Activated T-helper 9 cell treated with anti-CD3 and anti-CD28 coated beads, Interleukin-2, amount 50 U/mL, for 16 hours (primary cell): ENCODE measurements around the gene BACH1.
"Not testable (repeated sequence)": the region's sequence is repeated elsewhere in the genome, so short reads cannot be mapped to it uniquely, and the experiment has no call there.

Experiments used
- DNase-seq: peaks from one replicate; pipeline ENCODE4 v3.0.0-alpha.2; 2020; ENCODE audit warnings: low read depth

The BACH1 gene

DNA sequence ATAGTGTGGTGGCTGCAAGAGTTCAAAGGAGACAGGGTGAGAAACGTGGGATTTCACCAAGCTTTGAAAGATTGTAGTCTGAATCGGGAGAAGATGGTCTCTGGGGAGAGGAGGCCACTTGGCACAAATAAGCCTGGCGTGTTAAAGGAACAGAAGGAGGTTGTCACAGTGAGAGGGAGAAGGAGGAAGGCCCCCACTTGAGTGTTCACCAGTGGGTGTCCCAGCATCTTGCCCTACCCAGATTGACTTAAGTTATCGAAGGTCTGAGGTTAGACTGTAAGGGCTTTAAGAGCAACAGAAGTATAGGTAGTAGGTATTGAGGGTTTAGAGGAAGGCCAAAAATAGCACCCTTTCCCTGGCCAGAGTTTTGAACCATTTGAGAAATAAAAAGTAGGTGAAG is 48.0 kb downstream of the BACH1 start:
- DNase-seq, result no peak

DNA sequence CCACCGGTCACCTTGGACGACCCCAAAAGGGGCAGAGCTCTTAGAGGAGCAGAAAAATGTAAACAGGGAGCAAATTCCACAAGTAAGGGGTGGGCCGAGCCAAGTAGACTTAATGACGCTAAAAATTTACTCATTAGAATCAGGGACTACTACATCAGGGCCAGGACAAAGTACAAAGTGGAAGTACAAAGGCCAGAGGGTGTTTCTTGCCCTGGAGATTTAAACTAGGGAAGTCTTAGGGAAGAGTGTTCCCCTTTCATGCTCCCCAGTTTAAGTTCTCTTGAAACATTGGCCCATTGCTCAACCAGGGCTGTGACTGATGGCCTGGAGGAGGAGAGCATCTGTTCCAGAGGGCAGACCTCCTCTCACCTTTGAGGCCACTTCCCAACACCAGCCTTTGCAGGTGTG is 48.6 kb downstream of the BACH1 start:
- DNase-seq, result no peak

DNA sequence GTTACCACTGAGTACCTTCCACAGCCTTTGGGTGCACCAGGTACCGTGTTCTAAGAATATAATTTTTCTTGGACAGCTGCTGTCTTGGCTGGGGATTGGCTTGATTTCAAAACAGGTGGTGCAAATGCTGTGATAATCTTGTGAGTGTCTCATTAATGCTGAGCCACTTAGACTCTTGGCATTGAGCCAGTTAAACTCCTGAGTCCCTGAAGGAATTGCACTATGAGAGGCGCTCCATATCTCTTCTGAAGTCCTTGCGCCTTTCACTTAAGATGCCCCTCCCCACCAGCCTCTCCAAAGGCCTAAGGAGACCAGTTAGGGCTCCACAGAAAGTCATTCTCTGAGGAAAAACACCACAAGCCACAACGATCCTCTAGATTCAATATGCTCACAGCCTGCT is 51.0 kb downstream of the BACH1 start:
- DNase-seq, result no peak

GRCh38 chr21:29350246-29350779 is 51.6 kb downstream of the BACH1 start:
- no peak for DNase-seq

- no peak for DNase-seq
Measured at GRCh38 chr21:29351691-29352090, 53.0 kb downstream of the BACH1 start.

GRCh38 chr21:29355043-29355710 is 56.5 kb downstream of the BACH1 start:
- not testable (repeated sequence) for DNase-seq

GRCh38 chr21:29356291-29356690 is 57.6 kb downstream of the BACH1 start:
- DNase-seq, result not testable (repeated sequence)

GRCh38 chr21:29356810-29357209 is 58.1 kb downstream of the BACH1 start:
- DNase-seq, result not testable (repeated sequence)

DNA sequence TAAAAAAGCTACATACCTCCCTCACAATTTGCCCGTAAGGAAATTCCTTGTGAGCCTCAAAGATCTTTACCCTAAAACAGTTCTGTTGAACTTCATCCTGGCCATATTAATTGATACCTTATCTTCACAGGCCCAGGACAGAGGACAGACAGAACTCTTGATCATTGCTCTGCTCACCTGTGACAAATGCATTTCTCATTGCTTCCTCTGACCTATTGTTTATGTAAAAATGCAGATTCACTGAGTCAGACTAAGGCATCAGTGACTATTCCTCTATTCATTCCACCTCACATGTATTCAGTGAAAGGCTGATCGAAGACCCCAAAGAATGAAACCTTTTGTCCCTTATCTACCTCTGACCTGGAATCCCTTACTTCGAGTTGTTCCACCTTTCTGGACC is 61.0 kb downstream of the BACH1 start:
- DNase-seq, result no peak

DNA sequence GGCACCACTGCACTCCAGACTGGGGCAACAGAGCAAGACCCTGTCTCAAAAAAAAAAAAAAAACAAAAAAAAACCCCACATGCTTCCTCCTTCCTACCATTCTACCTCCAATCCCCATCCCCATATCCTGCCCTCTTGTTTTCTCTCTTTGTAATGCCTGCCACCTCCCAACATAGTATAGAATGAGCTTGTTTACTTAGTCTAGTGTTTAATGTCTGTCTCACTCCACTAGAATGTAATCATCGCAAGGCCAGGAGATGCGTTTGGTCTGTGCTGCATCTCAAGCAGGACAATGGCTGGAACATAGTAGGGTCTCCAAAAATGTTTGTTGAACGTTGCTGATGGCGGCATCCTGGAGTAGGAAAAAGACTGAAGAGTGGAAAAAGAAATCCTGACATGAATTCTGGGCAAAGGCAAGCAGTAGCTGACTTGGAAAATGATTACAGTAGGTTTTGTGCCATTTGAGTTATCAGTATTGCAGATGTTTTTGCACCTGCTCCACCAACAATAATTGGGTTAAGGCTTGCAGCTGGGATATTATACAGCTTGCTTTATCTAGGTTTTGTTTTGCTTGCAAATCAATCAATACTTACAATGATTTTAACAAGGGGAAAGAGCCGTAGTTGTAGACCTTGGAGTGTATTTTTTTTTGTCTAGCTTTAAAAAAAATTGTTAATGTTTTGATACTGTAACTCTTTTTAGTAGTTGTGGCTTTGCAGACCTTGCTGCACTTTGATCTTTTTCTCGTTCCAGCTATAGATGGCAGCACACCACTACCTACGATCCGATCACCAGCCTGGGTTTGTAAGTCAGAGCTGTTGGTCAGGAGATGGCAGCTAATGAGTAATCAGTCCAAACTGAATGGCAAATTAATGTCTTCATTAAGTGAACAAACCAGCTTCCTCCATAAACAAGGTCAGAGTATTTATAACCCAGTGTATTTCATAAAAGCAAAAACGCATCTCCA is 62.4 kb downstream of the BACH1 start:
- no peak for DNase-seq

DNA sequence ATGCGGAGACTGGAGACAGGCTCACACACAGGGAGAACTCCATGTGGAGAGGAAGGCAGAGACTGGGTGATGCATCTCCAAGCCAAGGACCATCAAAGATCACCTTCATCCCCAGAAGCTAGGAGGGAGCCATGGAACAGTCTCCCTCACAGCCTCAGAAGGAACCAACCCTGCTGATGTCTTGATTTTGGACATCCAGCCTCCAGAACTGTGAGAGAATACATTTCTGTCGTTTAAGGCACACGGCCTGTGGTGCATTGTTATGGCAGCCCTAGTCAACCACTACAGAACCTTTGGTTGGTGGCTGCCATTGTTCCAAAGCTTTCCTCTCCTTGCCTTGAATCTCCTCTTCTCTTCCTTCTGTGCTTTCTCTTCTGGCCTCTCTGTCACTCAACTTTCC is 64.0 kb downstream of the BACH1 start:
- no peak for DNase-seq

DNA sequence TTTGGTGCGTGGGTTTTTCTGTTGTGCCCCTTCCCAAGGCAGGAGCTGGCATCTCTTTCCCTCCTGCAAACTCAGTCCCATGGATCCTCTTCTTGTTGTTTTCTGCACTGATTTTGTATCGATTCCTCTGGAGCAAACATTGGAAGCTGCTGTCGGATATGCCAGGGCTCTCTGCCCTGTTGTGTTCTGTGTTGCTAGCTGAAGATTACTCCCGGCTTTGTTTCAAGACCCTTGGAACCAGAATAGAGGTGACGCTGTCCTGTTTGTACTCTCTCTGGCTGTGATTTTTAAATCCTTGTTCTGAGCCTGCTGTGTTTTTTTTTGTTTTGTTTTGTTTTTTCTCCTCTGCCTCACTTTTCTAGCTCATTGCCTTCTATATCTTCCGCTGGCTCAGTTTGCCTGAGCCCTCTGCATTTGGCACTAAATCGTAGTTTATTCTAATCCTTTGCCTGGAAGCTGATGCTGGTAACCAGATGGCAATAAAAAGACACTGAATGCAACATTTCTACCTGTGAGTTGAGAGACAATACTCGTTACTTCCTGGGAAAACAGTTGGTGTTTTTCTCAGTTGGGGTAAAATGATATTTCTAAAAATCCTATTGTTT is 67.0 kb downstream of the BACH1 start:
- no peak for DNase-seq

DNA sequence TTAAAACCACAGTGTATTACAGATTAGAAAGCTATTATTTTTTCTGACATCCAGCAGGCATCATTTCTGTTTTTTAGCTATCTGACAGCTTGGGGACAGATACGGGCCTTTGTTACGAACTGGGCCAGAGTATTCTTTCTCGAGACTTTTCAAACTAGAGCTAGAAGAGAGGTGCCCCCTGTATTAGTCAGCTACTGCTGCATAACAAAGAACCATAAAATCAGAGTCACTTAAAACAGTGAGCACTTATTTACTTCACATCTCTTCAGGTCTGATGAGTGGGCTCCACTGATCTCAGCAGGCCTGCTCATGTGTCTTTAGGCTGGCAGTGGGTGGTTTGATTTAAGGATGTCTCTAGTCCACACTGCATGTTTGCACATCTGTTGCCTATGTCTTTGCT is 67.8 kb downstream of the BACH1 start:
- DNase-seq, result no peak

DNA sequence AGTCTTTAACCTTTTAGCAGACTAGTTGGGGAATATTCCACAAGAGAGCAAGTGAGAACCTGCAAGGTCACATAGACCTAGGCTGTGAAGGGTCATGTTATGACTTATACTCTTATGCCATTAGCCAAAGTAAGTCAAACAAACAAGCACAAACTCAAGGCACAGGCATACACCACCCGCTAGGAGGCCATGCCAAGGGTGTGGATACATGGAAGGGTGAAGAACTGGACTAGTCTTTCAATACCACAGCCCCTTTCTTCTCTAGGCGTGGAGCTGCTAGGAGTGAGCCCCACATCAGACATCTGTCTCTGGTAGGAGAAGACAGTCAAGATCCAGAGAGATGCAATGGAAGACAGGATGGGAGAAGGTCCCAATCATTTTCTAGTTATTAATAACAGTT is 68.6 kb downstream of the BACH1 start:
- no peak for DNase-seq

- no peak for DNase-seq
Measured at GRCh38 chr21:29368906-29369305, 70.2 kb downstream of the BACH1 start.

DNA sequence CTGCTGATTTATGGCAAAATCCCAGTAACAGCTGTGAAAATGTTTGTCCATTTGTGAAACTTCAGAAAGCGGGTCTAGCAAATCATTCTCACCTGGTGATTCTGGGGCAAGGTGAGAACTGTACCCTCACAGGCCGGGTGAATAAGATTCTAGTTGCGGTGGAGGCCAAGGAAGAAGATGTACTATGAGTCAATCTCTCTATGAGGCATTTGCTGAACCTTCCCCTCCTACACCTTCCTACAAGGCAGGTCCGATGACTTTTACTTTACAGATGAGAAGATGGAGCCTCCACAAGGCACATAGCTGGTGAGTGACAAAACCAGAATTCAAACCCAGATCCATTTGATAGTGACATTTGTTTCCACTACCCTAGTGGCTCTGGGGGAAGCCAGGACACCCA is 72.7 kb downstream of the BACH1 start:
- DNase-seq, result peak; percentile 0

DNA sequence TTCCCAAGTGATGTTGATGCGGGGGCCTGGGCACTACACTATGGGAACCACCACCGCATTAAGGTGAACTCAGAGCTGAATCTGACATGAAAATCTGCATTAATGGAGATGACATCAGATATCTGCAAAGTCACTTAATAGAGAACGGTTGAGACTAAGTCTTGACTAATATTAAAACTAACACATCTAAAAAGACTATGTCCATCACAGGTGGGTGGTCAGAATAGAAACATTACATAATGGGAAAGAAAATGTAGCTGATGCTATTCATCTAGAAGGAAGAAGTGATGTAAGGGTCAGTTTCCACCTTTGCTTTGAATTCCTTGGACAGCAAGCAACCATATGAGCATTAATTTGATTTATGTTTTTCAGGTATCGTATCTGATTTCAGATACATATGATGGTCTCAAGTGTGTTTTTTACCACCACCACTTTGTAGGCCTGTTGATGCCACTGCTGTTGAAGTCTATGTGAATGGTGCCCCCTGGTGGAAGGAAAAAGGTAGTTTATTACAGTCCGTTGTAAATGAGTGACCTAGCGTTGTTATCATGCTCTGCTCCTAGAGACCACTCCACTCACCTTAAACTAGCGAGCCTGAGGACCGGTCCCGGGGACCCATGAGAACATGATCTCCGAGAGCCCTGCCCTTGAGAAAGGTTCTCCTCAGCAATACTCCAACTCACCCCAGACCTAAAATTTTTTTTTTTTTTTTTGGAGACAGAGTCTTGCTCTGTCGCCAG is 73.5 kb downstream of the BACH1 start:
- DNase-seq, result peak; percentile 7

DNA sequence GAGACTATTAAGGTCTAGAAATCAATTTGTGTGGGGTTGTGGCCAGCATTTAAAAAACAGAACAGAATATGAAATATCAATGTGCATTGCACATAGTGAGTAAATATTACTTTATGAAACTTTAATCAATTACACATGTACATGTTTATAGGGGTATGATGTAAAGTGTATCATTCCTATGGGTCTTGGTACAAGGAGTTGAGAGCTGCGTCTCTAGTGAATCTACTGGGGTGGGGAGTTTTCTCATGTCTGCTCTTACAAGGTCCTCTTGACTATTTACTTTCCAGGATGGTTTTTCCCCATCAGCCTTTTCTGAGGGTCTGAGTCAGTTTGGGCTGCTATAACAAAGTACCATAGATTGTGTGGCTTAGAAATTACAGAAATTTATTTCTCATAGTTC is 75.8 kb downstream of the BACH1 start:
- DNase-seq, result no peak

DNA sequence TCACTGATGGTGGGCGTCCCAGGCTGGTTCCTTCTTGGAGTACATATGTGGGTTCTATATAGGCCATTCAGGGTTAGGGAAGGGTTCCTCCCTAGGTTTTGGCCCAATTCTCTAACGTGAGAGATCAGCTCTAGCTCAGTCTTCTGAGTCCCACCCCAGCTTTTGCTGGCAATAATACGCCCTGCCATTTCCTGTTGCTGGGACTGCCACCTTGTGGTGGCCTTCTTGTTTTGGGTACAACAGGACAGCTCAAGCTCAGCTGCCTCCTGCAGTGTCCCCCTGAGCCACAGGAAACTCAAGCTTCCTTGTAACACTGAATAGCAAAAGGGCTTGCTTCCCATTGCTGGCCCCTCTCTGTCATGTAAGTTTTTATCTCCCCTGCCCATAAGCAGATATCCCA is 77.8 kb downstream of the BACH1 start:
- peak; percentile 12 for DNase-seq

- DNase-seq, result no peak
Measured at GRCh38 chr21:29377266-29377665, 78.5 kb downstream of the BACH1 start.

- DNase-seq, result no peak
Measured at GRCh38 chr21:29378832-29379231, 80.1 kb downstream of the BACH1 start.

DNA sequence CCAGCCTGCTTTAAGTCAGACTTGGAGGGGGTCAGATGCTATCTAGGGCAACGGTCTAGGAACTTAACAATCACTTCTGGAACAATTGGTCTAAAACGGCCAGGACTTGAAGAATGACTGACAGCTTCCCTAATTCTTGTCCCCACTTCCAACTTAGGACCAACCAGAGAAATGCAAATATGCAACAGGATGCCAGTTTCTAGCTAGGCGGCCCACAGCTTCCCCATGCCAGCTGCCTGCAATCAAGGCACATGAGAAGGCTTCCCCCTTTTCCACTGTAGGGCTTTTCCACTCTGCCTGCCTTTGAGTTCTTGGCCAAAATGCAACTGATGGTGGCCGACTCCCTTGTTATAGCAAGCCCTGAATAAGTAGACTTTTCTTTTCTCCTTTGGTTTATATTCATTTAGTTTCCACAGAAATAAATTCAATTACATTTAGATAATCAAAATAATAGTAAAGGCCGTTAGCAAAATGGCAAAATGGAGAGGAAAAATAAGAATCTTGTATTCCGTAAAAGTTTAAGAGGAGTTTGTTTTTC is 80.9 kb downstream of the BACH1 start:
- DNase-seq, result no peak
